HG03565 (cell line): Measurements from ENCODE around the gene CPEB3.
A peak's percentile ranks its signal among the peaks of the same experiment; 100 is the strongest.
"Not testable (repeated sequence)": the region's sequence is repeated elsewhere in the genome, so short reads cannot be mapped to it uniquely, and the experiment has no call there.

Experiments
- ATAC-seq: cut with Tn5 transposase; IDR thresholded peaks from one replicate; pipeline ENCODE4 v1.9.1; 2021; ENCODE audit warnings: mild to moderate bottlenecking, moderate library complexity; ENCODE audit not compliant: unreplicated experiment

CPEB3 gene

DNA sequence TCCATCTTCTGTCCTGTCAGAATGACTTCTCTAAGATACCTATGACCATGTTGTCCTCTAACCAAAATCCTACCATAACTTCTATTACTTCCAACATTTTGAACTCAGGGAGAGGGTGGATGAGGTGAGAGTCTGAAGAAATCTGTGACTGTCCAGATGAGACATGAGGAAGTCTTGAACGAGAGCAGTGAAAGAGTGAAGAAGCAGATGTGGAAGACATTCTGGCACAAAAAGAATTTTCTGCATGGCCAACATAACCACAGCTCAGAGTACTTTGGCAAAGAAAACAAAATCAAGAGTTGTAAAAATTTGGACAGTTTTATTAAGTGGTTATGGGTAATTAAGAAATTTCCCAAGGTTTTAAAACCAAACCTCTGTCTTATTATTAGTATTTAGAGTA lies 141.6 kb downstream of the CPEB3 start:
- no peak for ATAC-seq

- no peak for ATAC-seq
These were observed 144.1 kb downstream of the CPEB3 start for GRCh38 chr10:92146781-92147180.

- ATAC-seq, result no peak
These were observed 144.8 kb downstream of the CPEB3 start for GRCh38 chr10:92146107-92146506.

- ATAC-seq, result peak; percentile 65
These were observed 147.9 kb downstream of the CPEB3 start for GRCh38 chr10:92142949-92143348.

DNA sequence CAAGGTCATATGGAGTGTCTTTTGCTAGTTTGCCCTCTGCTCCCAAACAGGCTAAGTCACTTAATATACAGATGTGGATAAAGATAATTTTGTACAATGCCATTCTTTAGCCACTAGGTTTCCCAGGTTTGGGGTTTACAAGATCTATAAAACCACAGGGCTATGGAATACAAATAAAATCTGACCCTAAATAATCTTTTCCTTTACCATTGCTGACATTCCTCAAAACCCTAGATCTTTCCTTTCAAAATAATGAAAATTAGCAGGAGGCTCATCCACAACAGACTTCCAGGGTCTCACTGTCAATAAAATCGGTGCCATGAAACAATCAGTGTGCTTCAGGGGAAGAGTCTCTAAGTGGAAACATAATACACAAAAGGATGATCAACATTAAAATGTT lies 148.4 kb downstream of the CPEB3 start:
- no peak for ATAC-seq

GRCh38 chr10:92141147-92141546 lies 149.7 kb downstream of the CPEB3 start:
- ATAC-seq, result not testable (repeated sequence)

GRCh38 chr10:92134049-92134448 lies 156.8 kb downstream of the CPEB3 start:
- not testable (repeated sequence) for ATAC-seq

DNA sequence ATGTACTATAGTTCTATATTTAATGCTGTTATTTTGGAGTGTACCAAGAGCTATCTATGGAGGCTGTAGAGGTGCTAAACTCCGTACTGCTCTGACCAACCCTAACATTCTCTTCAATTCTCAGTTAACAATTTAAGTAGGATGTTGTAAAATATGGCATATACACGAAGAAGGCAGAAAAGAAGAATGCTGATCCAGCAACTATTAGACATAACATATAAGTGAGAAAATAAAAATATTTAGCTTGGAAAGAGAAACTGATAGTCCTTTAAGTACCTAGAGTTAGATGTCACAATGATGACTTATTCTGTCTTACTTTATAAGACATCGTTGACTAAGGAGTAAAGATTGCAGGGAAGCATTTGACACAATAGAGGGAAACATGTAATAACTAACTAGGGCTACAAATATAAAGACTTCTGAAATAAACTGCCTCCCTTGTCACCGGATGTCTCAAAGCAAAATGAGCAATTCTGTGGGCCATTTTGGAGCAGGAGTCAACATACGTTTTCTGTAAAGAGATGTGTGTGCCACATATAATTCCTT lies 159.5 kb downstream of the CPEB3 start:
- ATAC-seq, result no peak

- no peak for ATAC-seq
These were observed 160.1 kb downstream of the CPEB3 start for GRCh38 chr10:92130622-92131274.

DNA sequence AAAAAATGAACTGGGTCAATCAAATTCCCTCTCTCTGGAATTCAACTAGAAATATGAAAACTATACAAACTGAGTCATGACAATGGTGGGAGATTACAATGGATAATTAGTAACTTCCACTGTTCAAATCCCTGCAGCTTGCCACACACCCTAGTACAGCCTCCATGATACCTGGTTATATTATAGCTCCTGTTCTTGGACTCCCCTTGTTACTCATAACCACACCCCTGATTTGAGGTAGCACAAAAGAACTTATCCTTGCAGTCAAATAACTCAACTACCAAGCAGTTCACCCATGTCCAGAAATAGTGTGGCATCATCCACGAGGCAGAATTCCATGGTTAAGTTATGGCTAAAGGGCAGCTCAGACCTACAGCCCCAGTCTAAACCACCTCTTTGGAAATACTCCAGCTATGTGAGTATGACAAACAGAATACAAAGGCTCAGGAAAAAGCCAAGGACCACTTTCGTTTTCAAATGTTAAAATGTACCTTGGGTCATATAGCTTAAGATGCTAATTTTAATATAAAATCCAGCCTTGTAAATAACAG lies 164.7 kb downstream of the CPEB3 start:
- no peak for ATAC-seq

DNA sequence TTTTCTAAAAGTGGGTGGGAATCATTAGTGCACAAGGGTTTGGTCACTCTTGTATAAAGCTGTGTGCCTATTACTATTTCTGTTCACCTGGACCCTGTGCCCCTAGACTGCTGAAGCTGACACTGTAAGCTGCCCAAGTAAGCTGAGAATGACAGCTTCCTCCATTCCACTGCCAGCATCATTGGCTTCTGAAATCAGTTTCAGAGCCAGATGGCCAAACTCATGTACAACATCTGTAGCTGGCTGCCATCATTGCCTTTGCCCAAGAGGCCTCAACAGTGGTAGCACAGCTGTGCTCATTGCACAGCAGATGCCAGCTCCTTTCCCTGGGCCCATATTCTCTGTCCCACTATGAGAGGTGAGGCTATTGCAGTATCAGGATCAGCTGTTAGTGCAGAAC lies 165.7 kb downstream of the CPEB3 start:
- ATAC-seq, result no peak

DNA sequence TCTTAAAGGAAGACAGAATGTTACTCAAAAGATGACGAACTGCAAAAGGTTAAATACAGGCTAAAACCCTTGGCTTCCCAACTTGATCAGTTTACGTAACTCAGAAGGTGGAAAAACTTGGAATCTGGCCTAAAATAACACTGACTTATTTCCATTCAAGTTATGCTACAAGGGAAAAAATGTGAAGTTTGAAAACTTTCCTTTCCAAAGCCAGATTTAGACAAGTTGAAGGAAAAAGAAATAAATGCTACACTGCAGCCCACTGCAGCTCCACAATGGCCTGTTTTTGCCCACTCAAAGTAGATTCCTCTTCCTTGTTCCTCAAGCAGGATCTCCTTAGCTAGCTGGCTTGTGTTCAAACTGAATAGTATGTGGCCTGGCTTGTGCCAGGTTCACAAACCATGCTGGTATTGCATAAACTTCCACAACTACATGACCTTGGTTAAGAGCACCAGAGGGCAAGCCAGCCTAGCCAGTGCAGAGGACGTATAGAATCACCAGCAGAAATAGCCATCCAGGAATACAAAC lies 166.2 kb downstream of the CPEB3 start:
- ATAC-seq, result no peak

DNA sequence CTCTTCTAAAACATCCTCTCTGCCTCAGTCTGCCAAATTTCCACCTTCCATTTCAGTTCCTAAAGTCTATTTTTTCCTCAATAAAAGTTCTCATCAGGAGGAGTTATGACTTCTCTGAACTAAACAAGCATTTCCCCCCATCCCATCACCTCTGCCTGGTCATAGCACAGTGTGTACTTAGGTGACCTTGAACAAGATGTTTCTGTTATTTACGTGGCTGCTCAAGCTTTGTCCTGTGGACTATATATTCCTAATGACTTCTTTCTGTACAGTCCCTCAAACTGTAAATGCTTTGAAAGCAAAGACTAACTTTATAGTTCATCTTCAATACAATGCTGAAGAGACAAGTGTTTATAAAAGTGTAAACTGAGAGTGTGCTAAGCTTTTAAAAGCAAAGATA lies 166.9 kb downstream of the CPEB3 start:
- no peak for ATAC-seq

- no peak for ATAC-seq
These were observed 167.9 kb downstream of the CPEB3 start for GRCh38 chr10:92122941-92123450.

DNA sequence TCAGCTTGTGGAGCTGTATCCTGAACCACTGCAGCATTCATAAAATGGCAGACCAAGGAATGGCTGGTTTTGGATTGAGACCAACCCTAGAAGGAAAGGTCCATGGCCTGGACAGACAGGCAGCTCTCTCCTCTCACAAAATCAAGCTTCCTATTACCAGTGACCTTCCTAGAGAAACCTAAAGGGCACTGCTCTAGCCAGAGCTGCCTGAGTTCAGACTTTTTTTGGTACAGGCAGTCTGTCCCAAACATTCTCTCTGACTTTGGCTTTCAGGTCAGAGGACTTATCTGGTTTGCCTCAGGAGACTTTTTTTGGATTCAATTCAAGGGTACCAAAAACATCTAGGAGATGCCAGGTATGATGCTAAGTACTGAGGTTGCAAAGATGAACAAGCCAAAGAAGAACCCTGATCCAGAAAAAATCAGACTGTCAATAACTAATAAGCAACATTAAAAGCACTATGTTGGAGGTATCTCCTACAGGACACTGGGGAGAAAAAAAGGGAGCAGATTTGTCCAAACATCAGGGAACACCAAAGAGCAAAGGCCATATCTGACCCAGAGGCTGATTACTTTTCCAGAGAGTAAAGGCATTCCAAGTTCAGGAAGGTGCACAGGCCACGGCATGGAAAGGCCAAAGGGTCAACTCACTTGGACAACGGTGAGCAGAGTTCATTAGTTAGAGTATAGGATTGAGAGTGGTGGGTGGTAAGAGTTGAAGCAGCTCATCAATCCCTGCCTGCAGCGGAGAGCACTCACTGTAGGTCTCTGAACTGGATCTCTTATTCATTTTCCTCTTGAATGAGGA lies 169.0 kb downstream of the CPEB3 start:
- ATAC-seq, result no peak

DNA sequence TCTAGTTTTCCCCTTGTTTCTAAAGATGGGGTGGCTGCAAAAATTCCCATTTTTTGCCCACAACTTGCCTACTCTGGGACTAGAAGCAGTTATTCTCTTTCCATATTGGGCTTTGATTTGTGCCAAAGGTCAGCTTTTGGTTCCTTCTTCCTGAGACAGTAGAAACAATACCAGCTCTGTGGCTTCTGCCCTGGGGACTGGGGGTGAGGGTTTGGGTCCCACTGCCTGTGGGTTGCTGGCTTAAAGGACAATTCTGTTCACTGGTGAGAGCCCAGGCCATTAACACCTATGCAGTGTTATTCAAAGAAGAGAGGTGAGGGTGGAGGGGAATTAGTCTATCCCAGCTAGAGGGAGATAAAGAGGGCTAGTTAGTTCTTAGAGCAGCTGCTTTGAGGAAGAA lies 171.5 kb downstream of the CPEB3 start:
- ATAC-seq, result no peak

GRCh38 chr10:92114917-92115316 lies 176.0 kb downstream of the CPEB3 start:
- not testable (repeated sequence) for ATAC-seq

GRCh38 chr10:92113911-92114600 lies 176.8 kb downstream of the CPEB3 start:
- ATAC-seq, result no peak

DNA sequence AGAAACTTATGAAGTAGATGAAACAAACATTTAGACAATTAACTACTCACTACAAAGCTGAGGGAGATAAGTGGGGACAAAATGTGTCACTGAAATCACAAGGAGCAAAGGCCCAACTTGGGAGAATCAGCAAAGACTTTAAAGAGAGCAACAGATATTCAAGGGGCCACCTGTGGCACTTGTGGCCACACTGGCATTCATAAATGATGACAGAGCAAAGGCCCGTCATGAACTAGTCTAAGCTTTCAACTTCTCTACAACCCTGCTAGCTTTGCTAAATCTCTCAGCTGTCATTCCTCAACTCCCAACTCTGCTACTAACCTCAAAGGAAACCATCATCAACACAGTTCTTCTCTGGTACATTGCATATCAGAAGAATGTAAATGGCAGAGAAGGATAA lies 178.4 kb downstream of the CPEB3 start:
- ATAC-seq, result no peak

DNA sequence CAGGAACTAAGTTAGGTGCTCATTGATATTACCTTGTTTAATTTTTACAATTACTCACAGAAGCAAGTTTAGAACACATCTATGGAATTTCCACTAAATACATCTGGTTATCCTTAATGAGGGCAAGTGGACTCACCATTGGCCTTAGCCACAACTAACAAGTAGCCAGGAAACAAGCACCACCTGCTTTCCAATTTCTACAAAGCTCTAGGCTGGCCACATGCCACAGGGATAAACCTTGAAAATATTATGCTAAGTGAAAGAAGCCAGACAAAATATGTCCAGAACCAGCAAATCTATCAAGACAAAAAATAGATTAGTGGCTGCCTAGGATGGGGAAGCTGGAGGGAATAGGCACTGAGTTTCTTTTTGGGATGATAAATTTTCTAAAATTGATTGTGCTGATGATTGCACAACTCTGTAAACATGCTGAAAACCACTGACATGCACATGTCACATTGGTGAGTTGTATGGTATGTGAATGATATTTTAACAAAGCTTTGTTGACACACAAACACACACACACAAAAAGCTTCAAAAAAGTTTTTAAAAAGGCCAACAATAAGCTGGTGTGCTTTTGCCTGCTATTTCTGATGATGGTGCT lies 179.4 kb downstream of the CPEB3 start:
- ATAC-seq, result no peak
